Hematopoietic multipotent progenitor cell treated with erythropoietin and hydrocortisone succinate and interleukin-3 and kit ligand, for 6 days (in vitro differentiated cells): ENCODE data around the gene USPL1.

Experiments used
- DNase-seq: peaks from one replicate; pipeline ENCODE4 v3.0.0-alpha.2; 2015

Gene USPL1

GRCh38 chr13:30698488-30699005 lies 80.8 kb downstream of the USPL1 start:
- no peak for DNase-seq

GRCh38 chr13:30700364-30700763 lies 82.6 kb downstream of the USPL1 start:
- DNase-seq, result no peak

GRCh38 chr13:30702006-30702405 lies 84.3 kb downstream of the USPL1 start:
- no peak for DNase-seq

GRCh38 chr13:30704596-30704995 lies 86.9 kb downstream of the USPL1 start:
- no peak for DNase-seq

GRCh38 chr13:30705680-30706079 lies 88.0 kb downstream of the USPL1 start:
- DNase-seq, result no peak

GRCh38 chr13:30708541-30708940 lies 90.8 kb downstream of the USPL1 start:
- DNase-seq, result no peak
